A549 (cell line): Measurements from ENCODE around the gene UNC5C.

ENCODE experiments used
- CEBPB ChIP-seq, 2 experiments: fragments of >200 bp in 1 of 2; sonication (Bioruptor Twin) in 1 of 2; formaldehyde crosslinking in 1 of 2; IDR thresholded peaks; 2 replicates each; pipeline ENCODE4 v1.6.1; 2012 to 2016
- EP300 ChIP-seq, 2 experiments: fragments of >200 bp; sonication (Bioruptor Twin); formaldehyde crosslinking; IDR thresholded peaks; 2 replicates in 1 of 2; 3 replicates in 1 of 2; pipeline ENCODE4 v1.6.1; 2016 to 2017
- FOSL2 ChIP-seq, 2 experiments: fragments of 450-650 bp in 1 of 2; fragments of >200 bp in 1 of 2; sonication (Bioruptor Twin) in 1 of 2; formaldehyde crosslinking; IDR thresholded peaks; 2 replicates each; pipeline versions ENCODE4 v1.5.0 to v1.6.1; 2016 to 2020; ENCODE audit warnings: mild to moderate bottlenecking in 1 of 2, moderate library complexity in 1 of 2
- PHF8 ChIP-seq: fragments of 200-600 bp; sonication (generic); IDR thresholded peaks from 2 replicates; pipeline ENCODE4 v1.6.1; 2016; ENCODE audit warnings: low read depth, mild to moderate bottlenecking, antibody characterized with exemption, moderate library complexity, borderline replicate concordance
- POLR2A ChIP-seq: IDR thresholded peaks from 2 replicates; pipeline ENCODE4 v1.6.1; 2012; ENCODE audit warnings: mild to moderate bottlenecking, low read length
- POLR2AphosphoS2 ChIP-seq: conservative IDR thresholded peaks from 2 replicates; pipeline ENCODE4 v1.6.1; 2012; ENCODE audit warnings: low read length, improper control_type of control experiment, inconsistent platforms
- RAD21 ChIP-seq, 2 experiments: fragments of >200 bp in 1 of 2; sonication (Bioruptor Twin) in 1 of 2; formaldehyde crosslinking in 1 of 2; IDR thresholded peaks in 1 of 2; conservative IDR thresholded peaks in 1 of 2; 2 replicates in 1 of 2; 3 replicates in 1 of 2; pipeline ENCODE4 v1.6.1; 2012 to 2018; ENCODE audit warnings: inconsistent platforms in 1 of 2
- RARB ChIP-seq: fragments of 250-450 bp; sonication (Bioruptor Pico); IDR thresholded peaks from 2 replicates; pipeline ENCODE4 v1.8.0; 2021; ENCODE audit warnings: mild to moderate bottlenecking, moderate library complexity
- TF ChIP-seq, protein P1 (sequence below): fragments of >200 bp; sonication (Bioruptor Twin); formaldehyde crosslinking; IDR thresholded peaks from 3 replicates; pipeline ENCODE4 v1.5.1; 2016
- TF ChIP-seq, protein P2 (sequence below): IDR thresholded peaks from 2 replicates; pipeline ENCODE4 v1.6.1; 2012
- TF ChIP-seq, protein P3 (sequence below): IDR thresholded peaks from 2 replicates; pipeline ENCODE4 v1.6.1; 2012
- TF ChIP-seq, protein P4 (sequence below): fragments of 250-450 bp; sonication (Bioruptor Pico); IDR thresholded peaks from 2 replicates; pipeline ENCODE4 v1.5.0; 2020; ENCODE audit warnings: low read depth, mild to moderate bottlenecking, moderate library complexity

DNA sequence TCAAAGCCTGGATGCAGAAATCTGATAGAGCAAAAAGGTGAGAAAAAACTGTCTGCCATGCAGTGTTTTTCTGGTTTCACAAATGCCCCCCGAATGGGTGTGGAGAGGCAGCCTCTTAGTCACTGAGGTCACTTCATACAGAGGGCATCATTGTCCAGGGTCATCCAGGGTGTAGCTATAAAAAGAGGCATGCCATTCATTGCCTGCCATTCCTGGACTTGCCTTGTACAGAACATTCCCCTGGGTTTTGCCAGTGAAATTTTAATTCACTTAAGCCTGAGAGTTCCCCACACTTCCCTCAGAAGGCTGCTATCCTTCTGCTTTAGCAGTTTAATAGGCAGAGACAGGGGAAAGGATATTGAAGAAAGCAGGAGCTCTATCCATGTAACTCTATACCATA is 230.3 kb downstream of the UNC5C start:
- TF ChIP-seq, protein P1, sequence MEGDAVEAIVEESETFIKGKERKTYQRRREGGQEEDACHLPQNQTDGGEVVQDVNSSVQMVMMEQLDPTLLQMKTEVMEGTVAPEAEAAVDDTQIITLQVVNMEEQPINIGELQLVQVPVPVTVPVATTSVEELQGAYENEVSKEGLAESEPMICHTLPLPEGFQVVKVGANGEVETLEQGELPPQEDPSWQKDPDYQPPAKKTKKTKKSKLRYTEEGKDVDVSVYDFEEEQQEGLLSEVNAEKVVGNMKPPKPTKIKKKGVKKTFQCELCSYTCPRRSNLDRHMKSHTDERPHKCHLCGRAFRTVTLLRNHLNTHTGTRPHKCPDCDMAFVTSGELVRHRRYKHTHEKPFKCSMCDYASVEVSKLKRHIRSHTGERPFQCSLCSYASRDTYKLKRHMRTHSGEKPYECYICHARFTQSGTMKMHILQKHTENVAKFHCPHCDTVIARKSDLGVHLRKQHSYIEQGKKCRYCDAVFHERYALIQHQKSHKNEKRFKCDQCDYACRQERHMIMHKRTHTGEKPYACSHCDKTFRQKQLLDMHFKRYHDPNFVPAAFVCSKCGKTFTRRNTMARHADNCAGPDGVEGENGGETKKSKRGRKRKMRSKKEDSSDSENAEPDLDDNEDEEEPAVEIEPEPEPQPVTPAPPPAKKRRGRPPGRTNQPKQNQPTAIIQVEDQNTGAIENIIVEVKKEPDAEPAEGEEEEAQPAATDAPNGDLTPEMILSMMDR = no peak
- TF ChIP-seq POLR2A = no peak
- TF ChIP-seq, protein P2, sequence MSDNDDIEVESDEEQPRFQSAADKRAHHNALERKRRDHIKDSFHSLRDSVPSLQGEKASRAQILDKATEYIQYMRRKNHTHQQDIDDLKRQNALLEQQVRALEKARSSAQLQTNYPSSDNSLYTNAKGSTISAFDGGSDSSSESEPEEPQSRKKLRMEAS = no peak
- TF ChIP-seq, protein P3, sequence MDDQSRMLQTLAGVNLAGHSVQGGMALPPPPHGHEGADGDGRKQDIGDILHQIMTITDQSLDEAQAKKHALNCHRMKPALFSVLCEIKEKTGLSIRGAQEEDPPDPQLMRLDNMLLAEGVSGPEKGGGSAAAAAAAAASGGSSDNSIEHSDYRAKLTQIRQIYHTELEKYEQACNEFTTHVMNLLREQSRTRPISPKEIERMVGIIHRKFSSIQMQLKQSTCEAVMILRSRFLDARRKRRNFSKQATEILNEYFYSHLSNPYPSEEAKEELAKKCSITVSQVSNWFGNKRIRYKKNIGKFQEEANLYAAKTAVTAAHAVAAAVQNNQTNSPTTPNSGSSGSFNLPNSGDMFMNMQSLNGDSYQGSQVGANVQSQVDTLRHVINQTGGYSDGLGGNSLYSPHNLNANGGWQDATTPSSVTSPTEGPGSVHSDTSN = no peak
- no peak for TF ChIP-seq FOSL2 (IDR thresholded peaks at IDR 0.05)
- TF ChIP-seq FOSL2 (CRISPR knock-in tag; IDR thresholded peaks at IDR 0.05) = no peak
- no peak for TF ChIP-seq PHF8
- TF ChIP-seq, protein P4, sequence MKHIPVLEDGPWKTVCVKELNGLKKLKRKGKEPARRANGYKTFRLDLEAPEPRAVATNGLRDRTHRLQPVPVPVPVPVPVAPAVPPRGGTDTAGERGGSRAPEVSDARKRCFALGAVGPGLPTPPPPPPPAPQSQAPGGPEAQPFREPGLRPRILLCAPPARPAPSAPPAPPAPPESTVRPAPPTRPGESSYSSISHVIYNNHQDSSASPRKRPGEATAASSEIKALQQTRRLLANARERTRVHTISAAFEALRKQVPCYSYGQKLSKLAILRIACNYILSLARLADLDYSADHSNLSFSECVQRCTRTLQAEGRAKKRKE = no peak
- TF ChIP-seq EP300 (IDR thresholded peaks at IDR 0.05) = no peak
- no peak for TF ChIP-seq RARB
- no peak for TF ChIP-seq RAD21 (conservative IDR thresholded peaks at IDR 0.05 in 1 of 2, IDR thresholded peaks at IDR 0.05 in 1 of 2)
- no peak for TF ChIP-seq POLR2AphosphoS2
- no peak for TF ChIP-seq CEBPB (IDR thresholded peaks at IDR 0.05)
